HepG2 (cell line): ENCODE data around the gene GPRASP2. TPM values are rescaled to one million over a fixed set of nuclear protein-coding genes. Genes with fewer than 3 reads are reported as not detected.
A peak's percentile ranks its signal among the peaks of the same experiment; 100 is the strongest.

Source experiments
- ATAC-seq: fragments of 200-7000 bp; cut with Tn5 transposase; 3 replicates; pipeline ENCODE4 v1.9.1; 2020; ENCODE audit warnings: mild to moderate bottlenecking, moderate library complexity
- BruUV-seq: library from RNA; stranded (reverse); fragments of 400-500 nt; replicated peaks from 2 replicates; lab custom pipeline; 2021; lab: Mats Ljungman, UMichigan
- CTCF ChIA-PET: fragments of 300-600 bp; formaldehyde crosslinking; extraction: SDS; loops from one replicate; lab custom pipeline; 2021; ENCODE audit warnings: low total read pairs, inconsistent platforms, low intra/inter-chr PET ratio; lab: Yijun Ruan, JAX
- POLR2A ChIA-PET: fragments of 350-600 bp; sonication (Branson Sonifier 250); formaldehyde crosslinking; loops from one replicate; lab custom pipeline; 2020; ENCODE audit warnings: antibody characterized with exemption, inconsistent platforms; lab: Yijun Ruan, JAX
- DNase-seq: peaks from one replicate; pipeline ENCODE4 v3.0.0-alpha.2; 2015; ENCODE audit warnings: low spot score
- FAIRE-seq: peaks from 3 replicates; lab custom pipeline; 2011; peaks lifted over from hg19 to GRCh38; lab: Jason Lieb, UNC
- H2AFZ ChIP-seq: one replicate; pipeline ENCODE4 v1.6.1; 2011; ENCODE audit warnings: low read length, inconsistent platforms
- H3K27ac ChIP-seq: fragments of 300-600 bp; 3 replicates; pipeline ENCODE4 v1.8.0; 2011; ENCODE audit warnings: mixed run types, mild to moderate bottlenecking, mixed read lengths, low read length, inconsistent platforms; ENCODE audit not compliant: insufficient read depth; ENCODE audit errors: extremely low read length
- H3K27me3 ChIP-seq, 2 experiments: fragments of 200-600 bp in 1 of 2; 2 replicates in 1 of 2; 3 replicates in 1 of 2; pipeline versions ENCODE4 v1.6.0 to v1.8.0; 2011; ENCODE audit warnings: low read length in 2 of 2, mild to moderate bottlenecking in 2 of 2, moderate library complexity in 2 of 2, inconsistent platforms in 1 of 2; ENCODE audit not compliant: insufficient read depth in 2 of 2, control insufficient read depth in 1 of 2
- H3K36me3 ChIP-seq, 2 experiments: fragments of 200-600 bp in 1 of 2; replicated peaks in 1 of 2; 2 replicates in 1 of 2; 3 replicates in 1 of 2; pipeline versions ENCODE4 v1.5.1 to v1.8.0; 2011; ENCODE audit warnings: low read length in 2 of 2, inconsistent platforms in 1 of 2; ENCODE audit not compliant: insufficient read depth in 2 of 2, control insufficient read depth in 1 of 2
- H3K4me1 ChIP-seq: 2 replicates; pipeline ENCODE4 v1.5.1; 2012; ENCODE audit warnings: low read length, inconsistent platforms; ENCODE audit not compliant: insufficient read depth
- H3K4me2 ChIP-seq: 2 replicates; pipeline ENCODE4 v1.6.0; 2011; ENCODE audit warnings: low read depth, low read length, inconsistent platforms
- H3K4me3 ChIP-seq, 3 experiments: fragments of 200-600 bp in 1 of 3; sonication (generic), shearing (Covaris generic) in 1 of 3; replicated peaks in 1 of 3; 2 replicates each; pipeline ENCODE4 v1.5.1; 2011 to 2016; ENCODE audit warnings: low read length in 3 of 3, inconsistent platforms in 2 of 3, low read depth in 2 of 3, mild to moderate bottlenecking in 2 of 3, control low read depth in 1 of 3, mixed read lengths in 1 of 3; ENCODE audit not compliant: insufficient read depth in 1 of 3
- H3K79me2 ChIP-seq: one replicate; pipeline ENCODE4 v1.6.1; 2011; ENCODE audit warnings: low read length, inconsistent platforms; ENCODE audit not compliant: insufficient read depth
- H3K9ac ChIP-seq: 2 replicates; pipeline ENCODE4 v1.6.0; 2011; ENCODE audit warnings: mild to moderate bottlenecking, low read depth, low read length, inconsistent platforms; ENCODE audit not compliant: insufficient read depth
- H3K9me3 ChIP-seq: 2 replicates; pipeline ENCODE4 v1.5.1; 2012; ENCODE audit warnings: mild to moderate bottlenecking, low read length
- H4K20me1 ChIP-seq: 2 replicates; pipeline ENCODE4 v1.6.0; 2011; ENCODE audit warnings: inconsistent platforms, mild to moderate bottlenecking, low read length, moderate library complexity; ENCODE audit not compliant: insufficient read depth
- CBX1 ChIP-seq: IDR thresholded peaks from one replicate; pipeline ENCODE4 v1.6.1; 2016; ENCODE audit warnings: antibody characterized with exemption, low read depth
- IRX3 ChIP-seq: sonication (generic); formaldehyde crosslinking; IDR thresholded peaks from 2 replicates; pipeline ENCODE4 v1.8.1; 2023; ENCODE audit warnings: mild to moderate bottlenecking, low read depth, missing genetic modification reagents, borderline replicate concordance
- NFE2 ChIP-seq: sonication (generic); formaldehyde crosslinking; IDR thresholded peaks from 2 replicates; pipeline ENCODE4 v1.4.0; 2020; ENCODE audit warnings: missing genetic modification reagents
- NR2C2 ChIP-seq: sonication (generic); formaldehyde crosslinking; IDR thresholded peaks from 2 replicates; pipeline ENCODE4 v1.4.0; 2020; ENCODE audit warnings: missing genetic modification reagents, mild to moderate bottlenecking, moderate library complexity, borderline replicate concordance
- NR2F6 ChIP-seq, 2 experiments: IDR thresholded peaks; 2 replicates each; pipeline ENCODE4 v1.6.1; 2016; ENCODE audit warnings: antibody characterized with exemption in 1 of 2, mild to moderate bottlenecking in 1 of 2
- PAF1 ChIP-seq: IDR thresholded peaks from 2 replicates; pipeline ENCODE4 v1.6.1; 2016; ENCODE audit warnings: missing genetic modification reagents, missing compliant biosample characterization
- PRDM4 ChIP-seq: sonication (generic); formaldehyde crosslinking; IDR thresholded peaks from 2 replicates; pipeline ENCODE4 v1.9.0; 2021; ENCODE audit warnings: missing genetic modification reagents, borderline replicate concordance
- PRPF4 ChIP-seq: fragments of 200-400 bp; formaldehyde crosslinking; IDR thresholded peaks from 2 replicates; pipeline ENCODE4 v1.6.1; 2016; ENCODE audit warnings: low read length, low read depth; ENCODE audit not compliant: poor library complexity, severe bottlenecking
- SKIL ChIP-seq: sonication (generic); formaldehyde crosslinking; IDR thresholded peaks from 2 replicates; pipeline ENCODE4 v1.8.0; 2022; ENCODE audit warnings: missing genetic modification reagents, mild to moderate bottlenecking, moderate library complexity, borderline replicate concordance
- SNAPC5 ChIP-seq: sonication (generic); formaldehyde crosslinking; IDR thresholded peaks from 2 replicates; pipeline ENCODE4 v1.8.1; 2023; ENCODE audit warnings: mild to moderate bottlenecking, missing genetic modification reagents, borderline replicate concordance
- TRIM24 ChIP-seq: sonication (generic); formaldehyde crosslinking; IDR thresholded peaks from 2 replicates; pipeline ENCODE4 v1.8.0; 2022; ENCODE audit warnings: mild to moderate bottlenecking, missing genetic modification reagents
- ZBTB43 ChIP-seq: sonication (generic); formaldehyde crosslinking; conservative IDR thresholded peaks from 2 replicates; pipeline ENCODE4 v1.4.0; 2020; ENCODE audit warnings: missing genetic modification reagents
- ZNF652 ChIP-seq: IDR thresholded peaks from 2 replicates; pipeline ENCODE4 v1.6.1; 2016; ENCODE audit warnings: low read depth, borderline replicate concordance
- WGBS: methylation state at CpG from one replicate; pipeline ENCODE4 v1.1.6; 2017; ENCODE audit warnings: low lambda C conversion rate; 5-methylcytosine and 5-hydroxymethylcytosine counted together
- in situ Hi-C: cut with HindIII; loops from 2 replicates; pipeline ENCODE4 v1.10.0; 2017; ENCODE audit warnings: low pct_unique_long_range_greater_than_20kb; ENCODE audit not compliant: extremely low pct_ligation_motif_present
- intact Hi-C: fragments of 100-400 bp; cut with micrococcal nuclease; formaldehyde crosslinking; loops from one replicate; pipeline ENCODE4 v1.10.0; 2022; ENCODE audit not compliant: unreplicated experiment
- polyA plus RNA-seq, 8 experiments: library from polyadenylated mRNA; depleted of rRNA in 3 of 8; stranded (reverse) in 7 of 8; unstranded in 1 of 8; fragments of >200 nt; fragmentation: Illumina TruSeq in 4 of 8; extraction: Trizol in 4 of 8; gene quantifications; 2 replicates each; pipeline versions ENCODE4 v1.2.1 to v1.2.3, GENCODE V29; 2011 to 2016; ENCODE audit warnings: low read depth in 4 of 8, missing spikeins in 1 of 8, mixed read lengths in 1 of 8; ENCODE audit not compliant: insufficient read depth in 1 of 8
- total RNA-seq, 5 experiments: library from RNA; depleted of rRNA; stranded (reverse); fragments of >200 nt; fragmentation: Illumina TruSeq; extraction: Trizol; gene quantifications; 2 replicates each; pipeline ENCODE4 v1.2.3, GENCODE V29; 2016; ENCODE audit warnings: low read depth in 1 of 5

GPRASP2 gene
- total and polyA plus RNA-seq, 2 of the 13 experiments (the other 11 are each of a cell fraction or from before 2014, with no cell fraction given) = 0.55 to 1.3 TPM

- CTCF ChIA-PET = no interaction called here
- DNase-seq (no peak), ATAC-seq (no peak), FAIRE-seq (no peak)
- Histone ChIP-seq H3K27me3 (no peaks in the 10 kb centered on the region), H4K20me1 (no peaks in the 10 kb centered on the region), H3K4me2 (no peak overlapping the region), H3K4me3 (no peak overlapping the region), H2AFZ (no peak overlapping the region), H3K9ac (no peak overlapping the region), H3K4me1 (no peaks in the 10 kb centered on the region), H3K27ac (no peak overlapping the region), H3K79me2 (no peaks in the 10 kb centered on the region), H3K9me3 (no peaks in the 10 kb centered on the region), H3K36me3 (no peaks in the 10 kb centered on the region)
- 36% methylated on average over 2 of the region's 2 CpGs for WGBS
- BruUV-seq = no TSS peak
- in situ Hi-C loops = no loop called here
- intact Hi-C loops = no loop called here
- TF ChIP-seq PRDM4 (CRISPR knock-in tag) (no peak), ZNF652 (CRISPR knock-in tag) (0 out of 2 replicates have a peak, but pooled peaks have one; percentile 20)
- POLR2A ChIA-PET = no interaction called here
Measured at GRCh38 chrX:102708900-102709299, 3.3 kb upstream of the GPRASP2 start.

GRCh38 chrX:102711872-102712215, 404 bp upstream of the GPRASP2 start:
- no peak for FAIRE-seq
- no peak overlapping the region for H2AFZ ChIP-seq
- no peaks in the 10 kb centered on the region for H3K9me3 ChIP-seq
- intact Hi-C loops = no loop called here
- ChIA-PET CTCF (no interaction called here), POLR2A (no interaction called here)
- no peaks in the 10 kb centered on the region for H4K20me1 ChIP-seq
- no peaks in the 10 kb centered on the region for H3K79me2 ChIP-seq
- peak overlapping the region in 2 of 3 experiments; percentile 59 to 64; a peak in 4 of 6 replicates for H3K4me3 ChIP-seq
- no peak for ATAC-seq
- BruUV-seq = no TSS peak
- no peaks in the 10 kb centered on the region for H3K4me1 ChIP-seq
- WGBS = 80% methylated on average over 2 of the region's 19 CpGs
- in situ Hi-C loops = no loop called here
- H3K27me3 ChIP-seq = no peaks in the 10 kb centered on the region
- H3K9ac ChIP-seq = no peak overlapping the region
- no peaks in the 10 kb centered on the region for H3K36me3 ChIP-seq
- no peak for DNase-seq
- H3K4me2 ChIP-seq = peak overlapping the region; percentile 63
- no peak overlapping the region for H3K27ac ChIP-seq
- no peak for TF ChIP-seq CBX1
- no peak for TF ChIP-seq ZBTB43 (CRISPR knock-in tag)
- TF ChIP-seq IRX3 (CRISPR knock-in tag) = no peak
- TF ChIP-seq SKIL (CRISPR knock-in tag) = no peak
- TF ChIP-seq TRIM24 (CRISPR knock-in tag) = no peak
- TF ChIP-seq SNAPC5 = no peak
- TF ChIP-seq PRPF4 = no peak
- no peak for TF ChIP-seq NFE2 (CRISPR knock-in tag)
- no peak for TF ChIP-seq NR2C2 (CRISPR knock-in tag)
- TF ChIP-seq PAF1 (CRISPR knock-in tag) = no peak
- no peak for TF ChIP-seq NR2F6 (IDR thresholded peaks at IDR 0.05)
- TF ChIP-seq NR2F6 (CRISPR knock-in tag; IDR thresholded peaks at IDR 0.05) = no peak
